Measurements from ENCODE around the gene ARHGAP15.

Gene ARHGAP15

DNA sequence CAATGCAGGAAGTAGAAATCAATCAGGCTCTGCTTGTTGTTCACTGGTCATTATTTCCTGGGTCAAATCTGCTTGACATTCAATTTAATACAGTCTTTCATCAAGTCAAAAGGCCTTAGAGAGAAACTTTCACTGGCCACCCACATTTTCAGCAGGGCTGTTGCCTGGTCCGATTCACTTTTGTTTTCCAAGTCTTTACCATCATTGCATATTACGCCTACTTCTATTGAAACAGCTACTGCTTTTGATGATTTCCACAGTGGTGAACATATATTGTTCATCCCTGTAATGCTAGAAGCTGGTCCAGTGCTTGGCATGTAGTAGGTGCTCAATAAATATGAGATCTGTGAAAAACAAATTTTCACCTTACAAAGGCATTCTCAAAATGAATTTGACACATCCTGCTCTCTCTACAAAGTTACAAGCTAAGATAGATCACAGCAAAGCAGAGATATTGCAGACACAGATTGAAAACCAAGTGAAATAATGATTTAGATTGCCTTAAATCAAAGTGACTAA is 600.1 kb downstream of the ARHGAP15 start:
- Histone ChIP-seq H4K12ac (ENCODE audit: low read depth, low read length) (no peak overlapping the region), H4K8ac (ENCODE audit: low read depth, low read length) (no peak overlapping the region), H2BK12ac (ENCODE audit: low read length) (no peak overlapping the region), H3K27me3 (ENCODE audit: insufficient read depth, low read length) (no peaks in the 10 kb centered on the region), H3K4me1 (ENCODE audit: control insufficient read depth in 1 of 2, insufficient read depth in 2 of 2, low read length in 2 of 2) (no peaks in the 10 kb centered on the region), H2AFZ (ENCODE audit: insufficient read depth, low read length, poor library complexity) (no peak overlapping the region), H2AK5ac (ENCODE audit: low read length) (no peak overlapping the region), H3K79me2 (ENCODE audit: control insufficient read depth, insufficient read depth, low read length, poor library complexity) (no peaks in the 10 kb centered on the region), H3K79me1 (ENCODE audit: low read length) (no peaks in the 10 kb centered on the region), H4K91ac (ENCODE audit: low read depth, low read length) (no peak overlapping the region), H3K27ac (ENCODE audit: low read depth, low read length) (no peak overlapping the region), H3K36me3 (ENCODE audit: control insufficient read depth in 1 of 2, insufficient read depth in 2 of 2, low read length in 2 of 2) (no peaks in the 10 kb centered on the region), H3K23ac (ENCODE audit: low read length) (no peak overlapping the region), H3K4me2 (ENCODE audit: low read length) (no peak overlapping the region), H3K9me3 (ENCODE audit: insufficient read depth, low read depth, low read length) (no peaks in the 10 kb centered on the region), H3K4ac (ENCODE audit: low read depth, low read length) (no peak overlapping the region), H3K18ac (ENCODE audit: low read length) (no peak overlapping the region), H2BK5ac (ENCODE audit: low read depth, low read length, poor library complexity) (no peak overlapping the region), H3K4me3 (ENCODE audit: low read depth, low read length) (no peak overlapping the region), H2BK120ac (ENCODE audit: insufficient read depth, low read length, poor library complexity) (no peak overlapping the region), H3K9ac (ENCODE audit: low read length) (no peak overlapping the region), H3K14ac (ENCODE audit: low read length) (no peak overlapping the region)
- DNase-seq = no peak
- WGBS (ENCODE audit: extremely low coverage, insufficient coverage, insufficient read length) = no CpG with 5 or more reads among the region's 2 CpGs

DNA sequence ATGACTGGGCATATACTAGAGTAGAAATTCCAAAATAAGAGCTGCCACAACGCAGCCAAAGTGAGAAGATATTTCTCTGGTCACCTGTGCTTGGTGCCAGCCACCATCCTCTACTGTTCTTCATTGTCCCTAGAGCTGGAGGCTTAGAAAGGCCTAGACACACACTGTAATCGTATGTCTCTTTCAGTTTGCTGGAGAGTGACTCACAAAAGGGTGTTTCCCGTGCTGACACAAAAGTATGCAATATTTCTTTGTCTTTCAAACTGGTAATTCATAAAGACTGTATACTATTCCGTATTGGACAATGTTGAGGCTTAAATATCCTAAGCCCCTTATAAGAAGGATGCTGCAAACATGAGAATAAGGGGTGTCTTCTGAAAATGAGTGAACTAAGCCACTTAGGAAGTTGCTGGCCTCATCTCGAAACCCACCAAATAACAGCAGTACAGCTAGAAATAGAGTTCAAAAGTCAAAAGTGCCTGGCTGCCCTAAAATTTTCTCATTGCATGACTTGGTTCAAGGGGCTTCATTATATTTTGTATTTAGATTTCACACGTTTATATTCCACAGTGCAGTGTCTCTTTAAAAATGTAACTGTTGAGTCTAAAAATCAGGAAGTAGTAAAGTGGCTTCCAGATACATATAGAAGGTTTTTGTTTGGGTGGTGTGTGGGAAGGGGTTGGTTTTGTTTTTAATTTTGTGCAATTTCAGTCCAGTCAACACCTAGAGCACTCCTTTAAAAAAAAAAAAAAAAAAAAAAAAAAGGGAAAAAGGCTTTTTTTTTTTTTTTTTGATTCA is 601.1 kb downstream of the ARHGAP15 start:
- Histone ChIP-seq H3K14ac (ENCODE audit: low read length) (no peak overlapping the region), H2AK5ac (ENCODE audit: low read length) (no peak overlapping the region), H4K8ac (ENCODE audit: low read depth, low read length) (no peak overlapping the region), H2BK120ac (ENCODE audit: insufficient read depth, low read length, poor library complexity) (no peak overlapping the region), H3K9me3 (ENCODE audit: insufficient read depth, low read depth, low read length) (no peaks in the 10 kb centered on the region), H3K4me1 (ENCODE audit: control insufficient read depth in 1 of 2, insufficient read depth in 2 of 2, low read length in 2 of 2) (no peaks in the 10 kb centered on the region), H3K23ac (ENCODE audit: low read length) (no peak overlapping the region), H2AFZ (ENCODE audit: insufficient read depth, low read length, poor library complexity) (no peak overlapping the region), H3K4ac (ENCODE audit: low read depth, low read length) (no peak overlapping the region), H3K79me1 (ENCODE audit: low read length) (no peaks in the 10 kb centered on the region), H3K27ac (ENCODE audit: low read depth, low read length) (no peak overlapping the region), H4K91ac (ENCODE audit: low read depth, low read length) (no peak overlapping the region), H3K27me3 (ENCODE audit: insufficient read depth, low read length) (no peaks in the 10 kb centered on the region), H2BK12ac (ENCODE audit: low read length) (no peak overlapping the region), H3K18ac (ENCODE audit: low read length) (no peak overlapping the region), H4K12ac (ENCODE audit: low read depth, low read length) (no peak overlapping the region), H3K36me3 (ENCODE audit: control insufficient read depth in 1 of 2, insufficient read depth in 2 of 2, low read length in 2 of 2) (no peaks in the 10 kb centered on the region), H3K9ac (ENCODE audit: low read length) (no peak overlapping the region), H3K4me3 (ENCODE audit: low read depth, low read length) (no peak overlapping the region), H3K79me2 (ENCODE audit: control insufficient read depth, insufficient read depth, low read length, poor library complexity) (no peaks in the 10 kb centered on the region), H2BK5ac (ENCODE audit: low read depth, low read length, poor library complexity) (no peak overlapping the region), H3K4me2 (ENCODE audit: low read length) (no peak overlapping the region)
- DNase-seq = peak; percentile 9 to 41
- no CpG with 5 or more reads among the region's 6 CpGs for WGBS (ENCODE audit: extremely low coverage, insufficient coverage, insufficient read length)

DNA sequence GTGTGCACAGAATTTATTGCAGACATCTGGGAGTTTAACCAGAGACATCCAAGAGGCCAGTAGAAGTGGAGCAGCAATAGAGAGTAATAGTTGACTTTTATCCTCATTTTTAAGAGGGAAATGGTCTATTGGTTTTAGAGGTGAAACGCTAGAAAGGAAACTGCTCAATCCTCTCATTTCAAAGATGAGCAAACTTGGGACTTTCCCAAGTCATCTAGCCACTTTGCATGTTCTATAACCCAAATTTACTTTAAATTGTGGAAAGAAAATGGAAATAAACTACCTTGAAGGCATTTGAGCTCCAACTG is 601.7 kb downstream of the ARHGAP15 start:
- Histone ChIP-seq H3K36me3 (ENCODE audit: control insufficient read depth in 1 of 2, insufficient read depth in 2 of 2, low read length in 2 of 2) (no peaks in the 10 kb centered on the region), H3K9ac (ENCODE audit: low read length) (no peak overlapping the region), H3K79me1 (ENCODE audit: low read length) (no peaks in the 10 kb centered on the region), H3K79me2 (ENCODE audit: control insufficient read depth, insufficient read depth, low read length, poor library complexity) (no peaks in the 10 kb centered on the region), H3K27ac (ENCODE audit: low read depth, low read length) (no peak overlapping the region), H2AFZ (ENCODE audit: insufficient read depth, low read length, poor library complexity) (no peak overlapping the region), H4K8ac (ENCODE audit: low read depth, low read length) (no peak overlapping the region), H2AK5ac (ENCODE audit: low read length) (no peak overlapping the region), H3K18ac (ENCODE audit: low read length) (no peak overlapping the region), H3K4ac (ENCODE audit: low read depth, low read length) (no peak overlapping the region), H3K4me1 (ENCODE audit: control insufficient read depth in 1 of 2, insufficient read depth in 2 of 2, low read length in 2 of 2) (no peaks in the 10 kb centered on the region), H3K23ac (ENCODE audit: low read length) (no peak overlapping the region), H2BK12ac (ENCODE audit: low read length) (no peak overlapping the region), H3K27me3 (ENCODE audit: insufficient read depth, low read length) (no peaks in the 10 kb centered on the region), H3K9me3 (ENCODE audit: insufficient read depth, low read depth, low read length) (no peaks in the 10 kb centered on the region), H3K4me2 (ENCODE audit: low read length) (no peak overlapping the region), H3K14ac (ENCODE audit: low read length) (no peak overlapping the region), H2BK120ac (ENCODE audit: insufficient read depth, low read length, poor library complexity) (no peak overlapping the region), H3K4me3 (ENCODE audit: low read depth, low read length) (no peak overlapping the region), H2BK5ac (ENCODE audit: low read depth, low read length, poor library complexity) (no peak overlapping the region), H4K91ac (ENCODE audit: low read depth, low read length) (no peak overlapping the region), H4K12ac (ENCODE audit: low read depth, low read length) (no peak overlapping the region)
- no CpG with 5 or more reads among the region's 1 CpG for WGBS (ENCODE audit: extremely low coverage, insufficient coverage, insufficient read length)
- DNase-seq = no peak

DNA sequence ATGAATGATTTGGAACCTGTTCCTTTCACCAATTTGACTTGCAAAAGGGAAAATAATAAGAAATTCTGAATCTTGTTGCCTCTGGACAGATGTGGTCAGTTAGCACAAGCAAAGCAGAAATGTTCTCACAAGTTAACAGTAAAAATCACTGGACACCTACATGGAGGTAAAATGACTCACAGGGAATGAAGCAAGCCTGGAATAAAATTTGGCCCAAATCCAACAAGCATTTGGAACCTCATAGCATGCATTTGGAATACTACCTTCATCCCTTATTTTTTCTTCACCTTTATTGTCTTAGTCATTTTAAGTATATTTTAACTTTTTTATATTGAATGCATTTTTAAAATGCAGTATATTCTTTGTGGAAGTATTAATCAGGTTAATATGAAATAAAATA is 602.9 kb downstream of the ARHGAP15 start:
- Histone ChIP-seq H3K79me2 (ENCODE audit: control insufficient read depth, insufficient read depth, low read length, poor library complexity) (no peaks in the 10 kb centered on the region), H3K27me3 (ENCODE audit: insufficient read depth, low read length) (no peaks in the 10 kb centered on the region), H3K9ac (ENCODE audit: low read length) (no peak overlapping the region), H3K4me3 (ENCODE audit: low read depth, low read length) (no peak overlapping the region), H2BK120ac (ENCODE audit: insufficient read depth, low read length, poor library complexity) (no peak overlapping the region), H3K27ac (ENCODE audit: low read depth, low read length) (no peak overlapping the region), H4K91ac (ENCODE audit: low read depth, low read length) (no peak overlapping the region), H3K4me2 (ENCODE audit: low read length) (no peak overlapping the region), H3K9me3 (ENCODE audit: insufficient read depth, low read depth, low read length) (no peaks in the 10 kb centered on the region), H4K12ac (ENCODE audit: low read depth, low read length) (no peak overlapping the region), H3K18ac (ENCODE audit: low read length) (no peak overlapping the region), H3K14ac (ENCODE audit: low read length) (no peak overlapping the region), H2AK5ac (ENCODE audit: low read length) (no peak overlapping the region), H4K8ac (ENCODE audit: low read depth, low read length) (no peak overlapping the region), H3K23ac (ENCODE audit: low read length) (no peak overlapping the region), H2AFZ (ENCODE audit: insufficient read depth, low read length, poor library complexity) (no peak overlapping the region), H3K4ac (ENCODE audit: low read depth, low read length) (no peak overlapping the region), H3K79me1 (ENCODE audit: low read length) (no peaks in the 10 kb centered on the region), H2BK5ac (ENCODE audit: low read depth, low read length, poor library complexity) (no peak overlapping the region), H3K36me3 (ENCODE audit: control insufficient read depth in 1 of 2, insufficient read depth in 2 of 2, low read length in 2 of 2) (no peaks in the 10 kb centered on the region), H3K4me1 (ENCODE audit: control insufficient read depth in 1 of 2, insufficient read depth in 2 of 2, low read length in 2 of 2) (no peaks in the 10 kb centered on the region), H2BK12ac (ENCODE audit: low read length) (no peak overlapping the region)
- no peak for DNase-seq

Data from trophoblast cell (in vitro differentiated cells and primary cell).